T-helper 2 cell treated with Interferon-gamma antibody and Interleukin-4, amounts not matched to agents 5 μg/mL and 100 μg/mL, for 36 hours (primary cell): Measurements from ENCODE around the gene LATS2.
"Not testable (repeated sequence)": the region's sequence is repeated elsewhere in the genome, so short reads cannot be mapped to it uniquely, and the experiment has no call there.

ENCODE experiments used
- DNase-seq: peaks from one replicate; pipeline ENCODE4 v3.0.0; 2021; ENCODE audit warnings: low spot score
- H3K27ac Mint-ChIP-seq: one replicate; pipeline ENCODE4 v1.8.0; 2021; ENCODE audit warnings: mild to moderate bottlenecking, mixed read lengths
- H3K27me3 Mint-ChIP-seq: one replicate; pipeline ENCODE4 v1.8.0; 2021; ENCODE audit warnings: low read depth, mixed read lengths
- H3K36me3 Mint-ChIP-seq: one replicate; pipeline ENCODE4 v1.8.0; 2021; ENCODE audit warnings: low read depth, mixed read lengths
- H3K4me1 Mint-ChIP-seq: one replicate; pipeline ENCODE4 v1.8.0; 2021; ENCODE audit warnings: low read depth, mixed read lengths
- H3K4me3 Mint-ChIP-seq: one replicate; pipeline ENCODE4 v1.8.0; 2022; ENCODE audit warnings: mild to moderate bottlenecking, moderate library complexity, mixed read lengths
- H3K9me3 Mint-ChIP-seq: one replicate; pipeline ENCODE4 v1.8.0; 2021; ENCODE audit warnings: mixed read lengths

The LATS2 gene

DNA sequence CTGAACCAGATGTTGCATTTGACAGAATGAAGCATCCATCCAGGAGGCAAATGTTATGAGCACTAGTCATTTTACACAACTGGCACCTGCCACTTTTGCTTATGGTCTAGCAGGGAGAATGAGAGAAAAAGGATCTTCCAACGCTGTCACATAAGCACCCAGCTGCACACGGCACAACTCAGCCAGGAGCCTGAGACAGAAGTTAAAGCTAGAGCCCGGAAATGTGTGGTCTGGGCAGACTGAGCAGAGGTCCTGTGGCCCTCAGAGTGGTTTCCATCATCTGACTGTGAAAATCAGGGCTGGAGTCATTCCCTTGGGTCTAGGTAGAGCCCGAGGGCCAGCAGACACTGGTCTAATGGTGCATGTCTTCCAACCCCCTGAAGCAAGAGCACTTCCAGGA, 80.5 kb downstream of the LATS2 start:
- no peaks in the 10 kb centered on the region for H3K9me3 Mint-ChIP-seq
- peaks cover under 1% of the 10 kb centered on the region for H3K4me1 Mint-ChIP-seq
- no peak overlapping the region for H3K27ac Mint-ChIP-seq
- DNase-seq, result no peak
- no peaks in the 10 kb centered on the region for H3K36me3 Mint-ChIP-seq
- no peaks in the 10 kb centered on the region for H3K27me3 Mint-ChIP-seq
- no peak overlapping the region for H3K4me3 Mint-ChIP-seq

DNA sequence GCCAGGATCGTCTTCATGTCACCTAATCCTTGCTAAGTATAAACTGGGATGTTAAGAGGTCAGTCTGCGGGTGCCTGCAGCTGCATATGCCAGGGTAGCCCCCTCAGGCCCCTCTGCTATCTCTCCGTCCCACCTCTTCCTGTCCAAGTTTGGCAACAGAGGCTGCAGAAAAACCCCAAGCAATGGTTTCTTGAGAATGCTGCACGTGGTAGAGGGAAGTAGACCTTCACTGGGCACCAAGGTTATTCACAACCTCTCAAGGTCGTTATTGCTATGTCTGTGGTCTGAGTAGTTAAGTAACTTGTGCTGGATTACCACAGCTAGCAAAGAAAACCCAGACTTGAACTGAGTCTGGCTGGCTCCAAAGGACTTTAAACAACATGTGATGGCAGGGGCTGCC, 81.0 kb downstream of the LATS2 start:
- Mint-ChIP-seq H3K4me3 (no peak overlapping the region), H3K4me1 (no peaks in the 10 kb centered on the region), H3K36me3 (no peaks in the 10 kb centered on the region), H3K27ac (no peak overlapping the region), H3K27me3 (no peaks in the 10 kb centered on the region), H3K9me3 (no peaks in the 10 kb centered on the region)
- no peak for DNase-seq

DNA sequence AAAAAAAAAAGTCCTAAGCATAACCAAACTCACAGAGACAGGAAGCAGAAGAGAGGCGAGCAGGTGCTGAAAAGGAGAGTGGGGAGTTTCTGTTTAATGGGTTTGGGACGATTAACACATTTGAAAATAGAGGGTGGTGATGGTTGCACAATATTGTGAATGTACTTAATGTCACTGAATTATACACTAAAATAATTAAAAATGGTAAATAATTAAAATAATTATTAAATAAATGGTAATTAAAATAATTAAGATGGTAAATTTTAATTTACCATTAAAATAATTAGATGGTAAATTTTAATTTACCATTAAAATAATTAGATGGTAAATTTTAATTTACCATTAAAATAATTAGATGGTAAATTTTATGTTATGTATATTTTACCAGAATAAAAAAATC, 84.0 kb downstream of the LATS2 start:
- Mint-ChIP-seq H3K36me3 (no peaks in the 10 kb centered on the region), H3K27me3 (no peaks in the 10 kb centered on the region), H3K4me1 (no peaks in the 10 kb centered on the region), H3K4me3 (no peak overlapping the region), H3K27ac (no peak overlapping the region), H3K9me3 (no peaks in the 10 kb centered on the region)
- DNase-seq, result no peak

DNA sequence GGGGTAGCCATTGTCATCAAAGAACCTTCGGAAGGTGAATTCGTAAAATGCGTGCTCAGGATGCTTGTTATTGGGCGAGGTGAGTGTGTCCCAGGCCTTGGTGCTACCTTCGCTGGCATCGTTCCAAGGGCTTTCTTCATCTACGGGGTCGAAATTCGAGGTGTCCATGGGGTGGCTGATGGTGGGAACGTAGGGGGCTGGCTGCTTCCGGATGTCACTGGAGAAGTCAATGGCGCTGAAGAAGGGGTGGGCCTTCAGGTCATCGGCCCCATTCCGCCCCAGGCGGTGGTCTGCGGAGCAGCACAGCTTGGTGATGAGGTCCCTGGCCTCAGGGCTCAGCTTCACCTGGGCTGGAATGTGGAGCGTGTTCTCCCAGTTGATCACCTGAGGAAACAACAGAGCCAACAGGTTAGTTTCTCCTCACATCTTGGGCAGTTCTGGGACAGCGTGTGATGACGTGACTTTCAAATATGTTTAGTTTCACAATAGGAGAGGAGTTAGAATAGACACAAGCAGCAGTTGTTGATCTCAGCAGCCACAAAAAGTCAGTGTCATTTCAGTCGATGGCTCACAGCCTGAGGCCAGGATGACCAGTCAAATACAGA, 86.3 kb downstream of the LATS2 start:
- H3K36me3 Mint-ChIP-seq, result no peaks in the 10 kb centered on the region
- H3K9me3 Mint-ChIP-seq, result no peaks in the 10 kb centered on the region
- H3K4me3 Mint-ChIP-seq, result no peak overlapping the region
- H3K27me3 Mint-ChIP-seq, result no peaks in the 10 kb centered on the region
- no peak for DNase-seq
- no peaks in the 10 kb centered on the region for H3K4me1 Mint-ChIP-seq
- H3K27ac Mint-ChIP-seq, result no peak overlapping the region

DNA sequence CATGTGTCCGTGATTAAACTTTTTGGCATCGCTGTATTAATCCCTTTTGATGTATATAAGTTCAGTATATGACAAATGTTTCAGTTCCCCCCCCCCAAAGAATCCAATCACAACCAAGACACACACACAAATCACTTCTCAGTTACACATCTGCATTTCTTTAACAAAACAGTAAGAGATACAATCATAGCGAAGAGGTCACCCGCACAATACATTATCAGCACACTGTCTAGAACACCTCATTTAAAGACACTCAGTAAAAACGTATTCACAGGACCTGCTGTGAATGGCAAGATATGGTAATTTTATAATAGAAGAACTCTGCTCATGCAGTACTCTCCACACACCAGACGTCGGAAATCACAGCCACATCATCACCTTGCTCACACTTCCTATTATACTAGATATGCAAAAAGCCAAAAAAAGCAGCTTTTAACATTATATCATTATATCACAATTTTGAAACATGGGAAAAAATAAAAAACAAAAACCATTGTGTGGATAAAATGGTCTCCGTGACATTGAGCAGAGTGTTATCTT, 87.4 kb downstream of the LATS2 start:
- Mint-ChIP-seq H3K27me3 (no peaks in the 10 kb centered on the region), H3K9me3 (no peaks in the 10 kb centered on the region), H3K4me3 (no peak overlapping the region)

DNA sequence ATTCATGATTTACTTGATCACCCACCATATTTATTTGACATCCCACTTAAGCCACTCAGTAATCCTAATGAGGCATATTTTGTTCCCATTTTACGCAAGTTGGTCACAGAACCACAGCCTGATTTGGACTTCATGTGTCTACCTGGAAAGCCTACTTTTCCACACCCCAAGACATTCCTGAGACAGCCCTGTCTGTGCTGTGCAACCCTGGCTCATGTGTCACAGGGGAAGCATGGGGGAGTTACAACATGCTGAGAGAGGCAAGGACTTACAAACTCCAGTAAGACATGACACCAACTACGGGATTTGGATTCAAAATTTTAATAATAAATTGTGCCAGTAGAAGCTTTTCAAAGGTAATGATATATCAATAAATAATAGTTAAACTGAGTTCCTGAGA, 88.7 kb downstream of the LATS2 start:
- Mint-ChIP-seq H3K27me3 (no peaks in the 10 kb centered on the region), H3K36me3 (no peaks in the 10 kb centered on the region), H3K4me3 (no peak overlapping the region), H3K9me3 (no peaks in the 10 kb centered on the region), H3K4me1 (peaks cover 8% of the 10 kb centered on the region), H3K27ac (no peak overlapping the region)
- DNase-seq, result no peak

More for the DNA sequence above, 87.4 kb downstream of the LATS2 start:
- no peak for DNase-seq
- Mint-ChIP-seq H3K4me1 (peaks cover 2% of the 10 kb centered on the region), H3K27ac (no peak overlapping the region), H3K36me3 (no peaks in the 10 kb centered on the region)

DNA sequence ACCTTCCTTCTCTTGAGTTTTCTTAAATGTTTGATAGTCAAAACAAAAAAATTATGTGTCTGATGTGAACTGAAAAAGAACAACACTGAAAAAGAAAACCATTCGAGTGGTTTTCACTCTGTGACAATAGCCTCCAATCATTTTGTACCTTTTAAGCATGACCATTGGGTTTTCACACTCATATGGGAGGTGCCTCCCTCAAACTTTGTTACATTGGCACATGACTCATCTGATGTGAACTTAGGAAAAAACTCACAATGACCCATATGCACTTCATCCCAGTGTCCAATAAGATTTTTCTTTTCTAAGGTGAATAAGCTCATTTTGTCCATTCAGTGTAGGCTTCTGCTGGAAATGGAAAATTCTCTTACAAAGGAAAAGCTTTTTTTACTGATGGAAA, 92.2 kb downstream of the LATS2 start:
- no peak overlapping the region for H3K27ac Mint-ChIP-seq
- H3K4me3 Mint-ChIP-seq, result no peak overlapping the region
- H3K9me3 Mint-ChIP-seq, result no peaks in the 10 kb centered on the region
- H3K27me3 Mint-ChIP-seq, result no peaks in the 10 kb centered on the region
- no peaks in the 10 kb centered on the region for H3K36me3 Mint-ChIP-seq
- DNase-seq, result no peak
- peaks cover 8% of the 10 kb centered on the region for H3K4me1 Mint-ChIP-seq

DNA sequence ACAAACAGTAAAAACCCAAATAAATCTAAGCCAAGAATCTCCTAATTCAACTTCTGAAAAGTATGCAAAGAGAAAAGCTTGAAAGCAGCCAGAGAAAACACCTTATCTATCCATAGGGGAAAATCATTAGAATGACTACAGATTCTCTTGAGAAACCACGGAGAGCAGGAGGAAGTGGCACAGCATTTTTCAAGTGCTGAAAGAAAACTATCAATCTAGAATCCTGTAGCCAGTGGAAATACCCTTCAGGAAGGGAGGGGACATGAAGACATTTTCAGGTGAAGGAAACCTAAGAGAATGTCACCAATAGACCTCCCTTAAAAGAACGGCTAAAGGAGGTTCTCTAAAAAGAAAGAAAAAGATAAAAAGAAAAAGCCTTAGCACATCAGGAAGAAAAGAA, 92.6 kb downstream of the LATS2 start:
- H3K27ac Mint-ChIP-seq, result no peak overlapping the region
- no peaks in the 10 kb centered on the region for H3K27me3 Mint-ChIP-seq
- no peaks in the 10 kb centered on the region for H3K36me3 Mint-ChIP-seq
- H3K4me3 Mint-ChIP-seq, result no peak overlapping the region
- H3K9me3 Mint-ChIP-seq, result no peaks in the 10 kb centered on the region
- H3K4me1 Mint-ChIP-seq, result peaks cover 8% of the 10 kb centered on the region
- no peak for DNase-seq

DNA sequence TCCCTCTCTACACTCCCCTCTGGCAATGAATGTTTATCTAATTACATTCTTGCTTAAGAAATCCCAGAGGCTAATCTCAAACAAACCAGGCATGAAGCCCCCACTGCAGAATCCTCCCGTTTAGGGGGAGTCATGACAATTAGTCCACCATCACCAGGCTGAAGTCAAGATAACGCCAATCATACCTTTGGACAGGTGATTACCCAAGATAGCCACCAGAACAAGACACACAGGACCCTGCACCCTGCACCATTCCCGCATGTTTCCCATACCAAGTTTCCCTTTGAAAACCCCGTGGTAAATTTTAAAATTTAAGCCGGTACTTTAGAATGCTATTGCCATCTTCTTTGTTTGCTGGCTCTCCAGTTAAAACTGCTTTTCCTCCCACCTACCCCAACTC, 94.0 kb downstream of the LATS2 start:
- DNase-seq, result no peak
- Mint-ChIP-seq H3K4me1 (peaks cover 8% of the 10 kb centered on the region), H3K36me3 (no peaks in the 10 kb centered on the region), H3K27me3 (peaks cover 3% of the 10 kb centered on the region), H3K27ac (no peak overlapping the region), H3K4me3 (no peak overlapping the region), H3K9me3 (no peaks in the 10 kb centered on the region)

DNA sequence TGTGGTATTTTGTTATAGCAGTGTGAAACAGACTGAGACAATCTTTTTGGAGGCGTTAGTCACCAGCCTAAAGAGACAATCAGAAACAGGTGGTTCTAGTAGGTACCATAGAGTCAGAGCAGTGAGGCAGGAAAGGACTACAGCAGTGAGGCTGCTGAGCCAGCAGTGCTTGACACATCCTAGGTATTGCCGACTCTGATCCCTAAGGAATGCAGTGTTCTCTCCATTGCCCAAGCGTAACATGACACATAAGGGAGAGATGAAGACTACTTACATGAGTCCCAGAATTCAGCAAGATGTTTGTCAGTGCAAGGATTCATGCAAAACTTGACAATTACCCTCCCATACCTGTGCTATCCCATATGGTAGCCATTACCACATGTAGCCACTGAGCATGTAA, 96.5 kb downstream of the LATS2 start:
- peaks cover 9% of the 10 kb centered on the region for H3K27me3 Mint-ChIP-seq
- H3K4me1 Mint-ChIP-seq, result peaks cover 8% of the 10 kb centered on the region
- DNase-seq, result no peak
- H3K27ac Mint-ChIP-seq, result no peak overlapping the region
- H3K4me3 Mint-ChIP-seq, result no peak overlapping the region
- no peaks in the 10 kb centered on the region for H3K9me3 Mint-ChIP-seq
- no peaks in the 10 kb centered on the region for H3K36me3 Mint-ChIP-seq

DNA sequence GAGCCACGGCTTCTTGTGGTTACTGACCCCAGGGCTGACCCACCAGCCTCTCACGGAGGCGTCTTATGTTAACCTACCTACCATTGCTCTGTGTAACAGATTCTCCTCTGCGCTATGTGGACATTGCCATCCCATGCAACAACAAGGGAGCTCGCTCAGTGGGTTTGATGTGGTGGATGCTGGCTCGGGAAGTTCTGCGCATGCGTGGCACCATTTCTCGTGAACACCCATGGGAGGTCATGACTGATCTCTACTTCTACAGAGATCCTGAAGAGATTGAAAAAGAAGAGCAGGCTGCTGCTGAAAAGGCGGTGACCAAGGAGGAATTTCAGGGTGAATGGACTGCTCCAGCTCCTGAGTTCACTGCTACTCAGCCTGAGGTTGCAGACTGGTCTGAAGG, 99.7 kb downstream of the LATS2 start:
- not testable (repeated sequence) for H3K27ac Mint-ChIP-seq, H3K4me3 Mint-ChIP-seq, H3K9me3 Mint-ChIP-seq, H3K4me1 Mint-ChIP-seq, H3K36me3 Mint-ChIP-seq, DNase-seq
- H3K27me3 Mint-ChIP-seq, result peaks cover 11% of the 10 kb centered on the region

DNA sequence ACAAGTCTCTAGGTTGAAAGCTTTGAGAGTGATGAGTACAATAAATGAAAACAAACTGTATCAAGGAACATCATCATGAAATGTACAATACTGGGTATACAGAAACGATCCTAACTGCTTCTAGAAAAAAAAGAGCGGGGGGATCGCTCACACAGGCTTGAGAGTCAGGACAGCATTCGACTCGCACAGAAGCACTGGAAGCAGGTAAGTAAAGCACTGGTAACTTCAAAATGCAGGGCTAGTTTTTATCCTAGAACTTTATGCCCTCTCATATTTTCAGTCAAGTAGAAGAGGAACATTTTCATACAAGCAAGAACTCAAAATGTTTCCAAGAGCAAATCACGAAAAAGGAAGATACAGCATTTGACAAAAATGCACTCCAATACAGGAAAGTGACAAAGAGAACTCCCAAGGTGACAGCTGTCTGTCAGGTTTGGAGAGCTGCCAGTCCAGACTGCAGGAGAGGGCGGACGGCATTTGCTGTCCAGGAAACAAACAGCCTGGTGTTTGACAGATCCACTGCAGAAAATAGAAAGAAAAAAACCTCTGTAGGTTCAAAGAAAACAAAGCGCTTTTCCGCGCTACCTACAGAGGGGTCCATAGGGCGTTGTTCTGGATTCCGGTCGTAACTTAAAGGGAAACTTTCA, 100.6 kb downstream of the LATS2 start:
- peaks cover 11% of the 10 kb centered on the region for H3K27me3 Mint-ChIP-seq
- H3K4me1 Mint-ChIP-seq, result no peaks in the 10 kb centered on the region
- H3K9me3 Mint-ChIP-seq, result no peaks in the 10 kb centered on the region
- H3K36me3 Mint-ChIP-seq, result no peaks in the 10 kb centered on the region
- DNase-seq, result no peak
- no peak overlapping the region for H3K27ac Mint-ChIP-seq
- no peak overlapping the region for H3K4me3 Mint-ChIP-seq

DNA sequence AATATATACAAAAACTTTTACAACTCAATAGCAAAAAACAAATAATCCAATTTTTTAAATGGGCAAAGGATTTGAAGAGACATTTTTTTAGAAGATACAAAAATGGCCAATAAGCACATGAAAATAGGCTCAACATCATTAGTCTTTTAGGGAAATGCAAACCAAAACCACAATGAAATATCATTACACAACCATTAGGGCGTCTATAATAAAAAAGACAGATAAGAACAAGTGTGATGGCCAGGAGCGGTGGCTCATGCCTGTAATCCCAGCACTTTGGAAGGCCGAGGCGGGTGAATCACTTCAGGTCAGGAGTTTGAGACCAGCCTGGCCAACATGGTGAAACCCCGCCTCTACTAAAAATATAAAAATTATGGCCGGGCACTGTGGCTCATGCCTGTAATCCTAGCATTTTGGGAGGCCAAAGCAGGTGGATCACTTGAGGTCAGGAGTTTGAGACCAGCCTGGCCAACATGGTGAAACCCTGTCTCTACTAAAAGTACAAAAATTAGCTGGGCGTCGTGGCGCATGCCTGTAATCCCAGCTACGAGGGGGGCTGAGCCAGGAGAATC, 104.3 kb downstream of the LATS2 start:
- not testable (repeated sequence) for DNase-seq, H3K27ac Mint-ChIP-seq, H3K4me1 Mint-ChIP-seq, H3K36me3 Mint-ChIP-seq, H3K9me3 Mint-ChIP-seq, H3K4me3 Mint-ChIP-seq, H3K27me3 Mint-ChIP-seq

DNA sequence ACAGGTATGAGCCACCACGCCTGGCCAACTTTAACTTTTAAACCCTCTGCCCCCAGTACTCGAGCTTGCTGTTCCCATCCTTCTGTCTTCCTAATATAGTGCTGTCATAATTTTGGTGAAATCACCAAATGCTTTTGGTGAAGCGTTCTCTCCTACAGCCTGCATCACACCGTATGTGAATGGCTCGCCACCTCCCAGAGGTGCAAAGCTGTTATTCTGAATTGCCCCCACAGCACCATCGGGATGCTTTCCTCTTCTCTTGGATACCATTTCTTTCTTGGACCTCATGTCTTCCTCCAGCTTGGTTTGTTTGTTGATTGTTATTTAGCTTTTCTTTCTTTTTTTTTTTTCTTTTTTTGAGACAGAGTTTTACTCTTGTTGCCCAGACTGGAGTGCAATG, 105.9 kb downstream of the LATS2 start:
- H3K4me1 Mint-ChIP-seq, result no peaks in the 10 kb centered on the region
- no peak for DNase-seq
- H3K27me3 Mint-ChIP-seq, result peaks cover 3% of the 10 kb centered on the region
- H3K4me3 Mint-ChIP-seq, result no peak overlapping the region
- no peak overlapping the region for H3K27ac Mint-ChIP-seq
- H3K9me3 Mint-ChIP-seq, result no peaks in the 10 kb centered on the region
- H3K36me3 Mint-ChIP-seq, result no peaks in the 10 kb centered on the region
